Measurements from ENCODE around the gene CBL.

GRCh38 chr11:119297938-119298337 is 91.8 kb downstream of the CBL start:
- TF ChIP-seq CTCF (IDR thresholded peaks at IDR 0.05; ENCODE audit: low read depth, low read length), result no peak
- no peak for TF ChIP-seq MAX (IDR thresholded peaks at IDR 0.05; ENCODE audit: low read depth, low read length)
